ENCODE measurements around the gene GABARAP.

- TF ChIP-seq, protein P1, sequence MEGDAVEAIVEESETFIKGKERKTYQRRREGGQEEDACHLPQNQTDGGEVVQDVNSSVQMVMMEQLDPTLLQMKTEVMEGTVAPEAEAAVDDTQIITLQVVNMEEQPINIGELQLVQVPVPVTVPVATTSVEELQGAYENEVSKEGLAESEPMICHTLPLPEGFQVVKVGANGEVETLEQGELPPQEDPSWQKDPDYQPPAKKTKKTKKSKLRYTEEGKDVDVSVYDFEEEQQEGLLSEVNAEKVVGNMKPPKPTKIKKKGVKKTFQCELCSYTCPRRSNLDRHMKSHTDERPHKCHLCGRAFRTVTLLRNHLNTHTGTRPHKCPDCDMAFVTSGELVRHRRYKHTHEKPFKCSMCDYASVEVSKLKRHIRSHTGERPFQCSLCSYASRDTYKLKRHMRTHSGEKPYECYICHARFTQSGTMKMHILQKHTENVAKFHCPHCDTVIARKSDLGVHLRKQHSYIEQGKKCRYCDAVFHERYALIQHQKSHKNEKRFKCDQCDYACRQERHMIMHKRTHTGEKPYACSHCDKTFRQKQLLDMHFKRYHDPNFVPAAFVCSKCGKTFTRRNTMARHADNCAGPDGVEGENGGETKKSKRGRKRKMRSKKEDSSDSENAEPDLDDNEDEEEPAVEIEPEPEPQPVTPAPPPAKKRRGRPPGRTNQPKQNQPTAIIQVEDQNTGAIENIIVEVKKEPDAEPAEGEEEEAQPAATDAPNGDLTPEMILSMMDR (IDR thresholded peaks at IDR 0.05), result no peak
- TF ChIP-seq EZH2 (IDR thresholded peaks at IDR 0.05; ENCODE audit: borderline replicate concordance, insufficient read depth, low read depth, low read length, poor library complexity, severe bottlenecking), result no peak
Measured at GRCh38 chr17:7208754-7209460, 33.3 kb downstream of the GABARAP start.

Measured in B cell (primary cell).